GM18870 (cell line): Measurements from ENCODE around the gene NPEPL1.
"Not testable (repeated sequence)": the region's sequence is repeated elsewhere in the genome, so short reads cannot be mapped to it uniquely, and the experiment has no call there.

ENCODE experiments used
- ATAC-seq: cut with Tn5 transposase; IDR thresholded peaks from one replicate; pipeline ENCODE4 v1.9.1; 2021; ENCODE audit warnings: moderate library complexity; ENCODE audit not compliant: unreplicated experiment

Gene NPEPL1

DNA sequence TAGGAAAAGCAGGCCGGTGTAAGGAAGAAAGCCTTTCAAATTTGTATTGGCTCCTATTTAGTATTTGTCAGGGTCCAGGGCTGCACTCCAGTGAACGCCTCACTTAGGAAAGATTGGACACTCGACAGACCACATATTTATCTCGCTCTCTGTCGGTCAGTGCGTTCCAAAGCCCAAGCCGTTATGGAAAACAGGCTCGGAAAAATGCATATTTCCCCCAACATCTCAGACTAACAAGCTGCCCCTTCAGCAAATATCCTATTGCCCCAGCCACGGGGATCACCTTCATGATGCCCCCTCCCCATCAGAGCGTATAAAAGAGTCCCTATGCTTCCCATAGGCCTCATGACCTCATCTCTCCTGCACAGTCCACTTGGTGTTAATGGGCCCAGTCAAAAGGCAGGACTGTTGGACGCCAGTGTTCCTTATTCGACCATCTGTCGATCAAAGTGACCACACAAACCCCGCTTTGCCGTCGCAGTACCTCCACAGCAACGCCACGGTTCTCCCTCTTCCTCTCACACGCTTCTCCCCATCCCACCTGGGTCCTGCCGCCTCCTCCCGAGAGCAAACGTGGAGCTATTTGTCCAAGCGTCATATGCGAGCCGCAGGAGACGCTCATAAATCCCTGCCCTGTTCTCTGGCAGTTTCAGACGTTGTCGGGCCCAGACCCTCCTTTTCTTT, 63.3 kb downstream of the NPEPL1 start:
- ATAC-seq = no peak

DNA sequence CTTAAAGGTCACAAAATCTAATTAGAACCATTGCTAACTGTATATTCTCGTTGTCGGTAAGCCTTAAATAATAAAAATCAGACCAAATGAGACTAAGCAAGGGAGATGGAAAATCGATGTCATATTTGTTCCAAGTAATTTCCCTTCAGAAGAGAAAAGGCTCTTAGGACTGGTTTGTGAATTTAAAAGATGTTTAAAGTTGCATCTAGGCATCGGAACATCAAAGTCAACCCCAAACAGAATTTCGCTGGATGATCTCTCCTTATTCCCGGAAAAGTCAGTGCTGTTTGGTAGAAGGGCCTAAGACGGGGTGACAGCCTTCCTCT, 63.8 kb downstream of the NPEPL1 start:
- ATAC-seq = no peak

DNA sequence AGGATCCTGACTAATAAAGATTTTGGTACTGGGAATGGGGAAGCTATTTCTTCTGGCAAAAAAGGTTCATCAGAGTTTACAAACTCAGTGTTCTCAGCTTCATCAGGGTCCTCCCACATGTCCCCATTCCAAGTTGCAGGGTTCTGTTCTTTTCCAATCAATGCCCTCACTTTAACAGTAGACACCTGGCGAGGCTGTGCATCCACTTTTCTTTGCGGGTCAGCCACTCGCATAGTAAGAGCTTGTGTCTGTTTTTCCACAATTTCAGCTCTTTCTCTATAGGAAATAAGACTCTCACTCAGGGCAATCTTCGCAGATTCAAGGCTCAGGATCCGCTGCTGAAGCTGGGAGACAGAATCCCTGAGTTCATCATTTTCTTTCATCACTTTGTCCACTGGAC, 65.0 kb downstream of the NPEPL1 start:
- ATAC-seq = not testable (repeated sequence)

DNA sequence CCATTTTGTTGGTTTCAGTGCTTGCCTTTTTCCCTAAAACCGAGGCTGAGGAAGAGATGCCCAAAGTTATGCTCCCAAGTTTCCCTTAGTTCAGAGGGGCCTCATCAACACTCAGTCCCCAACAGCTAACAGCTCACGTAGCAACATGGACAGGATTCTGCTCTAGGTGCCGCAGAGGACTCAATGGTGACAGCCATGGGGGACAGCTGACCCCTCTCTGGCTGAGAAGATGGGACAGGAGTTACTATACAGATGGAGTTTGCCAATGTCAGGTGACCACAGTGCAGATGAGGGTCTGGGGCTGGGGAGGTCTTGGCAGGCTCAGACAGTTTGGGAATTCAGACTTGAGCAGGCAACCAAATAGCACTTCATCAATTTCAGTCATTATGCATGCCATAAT, 67.3 kb downstream of the NPEPL1 start:
- no peak for ATAC-seq

DNA sequence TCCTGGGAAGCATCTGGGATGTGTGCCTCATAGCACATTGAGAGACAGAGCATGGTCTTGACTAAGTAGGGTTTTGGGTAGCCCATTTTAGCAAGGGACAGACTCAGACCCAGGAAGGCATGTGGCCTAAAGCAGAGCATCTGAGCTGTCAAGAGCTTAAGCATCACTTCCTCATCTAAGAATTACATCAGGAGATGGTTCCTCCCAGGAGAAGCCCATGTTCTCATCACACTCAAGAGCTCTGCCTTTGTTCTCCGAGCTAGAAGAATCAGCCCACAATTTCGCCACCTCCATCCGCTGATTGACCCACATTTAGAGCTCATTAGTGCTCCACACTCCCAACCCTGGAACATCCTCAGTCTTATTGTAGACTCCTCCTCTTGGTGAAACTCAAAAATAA, 68.3 kb downstream of the NPEPL1 start:
- ATAC-seq = no peak

DNA sequence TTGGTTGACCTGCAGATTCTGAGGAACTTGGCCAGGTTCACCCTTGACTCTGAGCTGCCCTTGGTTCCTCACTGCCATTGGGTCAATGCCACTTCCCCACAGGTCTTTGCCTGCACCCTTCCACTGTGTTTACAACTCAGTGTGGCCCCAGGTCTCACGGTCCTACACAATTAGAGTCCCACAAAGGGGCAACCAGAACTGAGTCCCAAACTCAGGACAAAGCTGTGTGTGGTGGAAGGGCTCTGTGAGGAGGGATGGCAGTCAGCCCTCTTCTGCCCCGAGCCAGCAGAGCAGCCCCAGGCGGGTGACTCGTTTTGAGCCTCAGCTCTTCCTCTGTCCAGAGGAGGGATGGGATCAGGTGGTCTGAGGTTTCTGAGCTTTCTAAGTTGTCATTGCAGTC, 69.5 kb downstream of the NPEPL1 start:
- no peak for ATAC-seq

DNA sequence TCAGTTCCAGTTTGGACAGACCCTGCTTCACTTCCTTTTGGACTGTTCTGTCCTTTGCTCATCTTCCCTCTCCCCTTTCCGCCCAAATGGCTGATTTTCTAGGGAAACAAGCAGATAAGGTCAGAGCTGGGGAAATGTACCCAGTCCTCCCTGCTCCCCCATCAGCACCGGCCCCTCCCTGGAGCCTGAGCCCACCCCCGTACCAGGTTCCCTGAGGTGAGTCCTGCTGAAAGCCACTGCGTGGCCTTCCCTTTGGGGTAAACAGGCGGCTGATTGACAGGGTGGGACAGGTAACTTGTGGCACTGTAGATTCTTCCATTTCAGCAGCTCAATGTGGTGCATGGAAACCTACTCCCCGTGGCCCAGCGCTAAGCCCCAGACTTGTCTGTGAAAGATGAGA, 70.5 kb downstream of the NPEPL1 start:
- no peak for ATAC-seq
